ENCODE measurements around the gene CDK6. TPM values are rescaled to one million over a fixed set of nuclear protein-coding genes. Genes with fewer than 3 reads are reported as not detected.
"Not testable (repeated sequence)": the region's sequence is repeated elsewhere in the genome, so short reads cannot be mapped to it uniquely, and the experiment has no call there.

Gene CDK6
- total and polyA plus RNA-seq, 2 donors, result 6.5 to 42.0 TPM

GRCh38 chr7:92766461-92767003 lies 69.8 kb downstream of the CDK6 start:
- WGBS, result 41% methylated on average over 3 of the region's 3 CpGs
- DNase-seq (ENCODE audit: low read depth in 6 of 9, low spot score in 9 of 9), result no peak
- H3K4me1 ChIP-seq (ENCODE audit: control insufficient read depth in 2 of 2, insufficient read depth in 2 of 2, low read length in 2 of 2), result peaks cover 6 to 19% of the 10 kb centered on the region in 2 donors
- H3K9me3 ChIP-seq (ENCODE audit: control insufficient read depth in 2 of 2, insufficient read depth in 1 of 2, low read length in 1 of 2), result no peaks in the 10 kb centered on the region
- H3K4me3 ChIP-seq (ENCODE audit: low read length in 2 of 2), result no peak overlapping the region
- H3K27ac ChIP-seq (ENCODE audit: low read depth in 1 of 2, low read length in 1 of 2), result no peak overlapping the region
- no peaks in the 10 kb centered on the region for H3K27me3 ChIP-seq (ENCODE audit: control insufficient read depth in 2 of 2, insufficient read depth in 1 of 2, low read length in 1 of 2)
- peaks cover 3 to 38% of the 10 kb centered on the region in 2 donors for H3K36me3 ChIP-seq (ENCODE audit: control insufficient read depth in 2 of 2, insufficient read depth in 2 of 2, low read length in 1 of 2)

- no peaks in the 10 kb centered on the region for H3K9me3 ChIP-seq (ENCODE audit: control insufficient read depth in 2 of 2, insufficient read depth in 1 of 2, low read length in 1 of 2)
- no peak for DNase-seq (ENCODE audit: low read depth in 6 of 9, low spot score in 9 of 9)
- no peaks in the 10 kb centered on the region for H3K27me3 ChIP-seq (ENCODE audit: control insufficient read depth in 2 of 2, insufficient read depth in 1 of 2, low read length in 1 of 2)
- H3K27ac ChIP-seq (ENCODE audit: low read depth in 1 of 2, low read length in 1 of 2), result no peak overlapping the region
- 94% methylated on average over 3 of the region's 3 CpGs for WGBS
- peaks cover 6 to 19% of the 10 kb centered on the region in 2 donors for H3K4me1 ChIP-seq (ENCODE audit: control insufficient read depth in 2 of 2, insufficient read depth in 2 of 2, low read length in 2 of 2)
- no peak overlapping the region for H3K4me3 ChIP-seq (ENCODE audit: low read length in 2 of 2)
- peaks cover 3 to 37% of the 10 kb centered on the region in 2 donors for H3K36me3 ChIP-seq (ENCODE audit: control insufficient read depth in 2 of 2, insufficient read depth in 2 of 2, low read length in 1 of 2)
These were observed 70.6 kb downstream of the CDK6 start for GRCh38 chr7:92765725-92766124.

GRCh38 chr7:92763636-92764423 lies 72.5 kb downstream of the CDK6 start:
- 91% methylated on average over 4 of the region's 4 CpGs for WGBS
- H3K27ac ChIP-seq (ENCODE audit: low read depth in 1 of 2, low read length in 1 of 2), result no peak overlapping the region
- H3K9me3 ChIP-seq (ENCODE audit: control insufficient read depth in 2 of 2, insufficient read depth in 1 of 2, low read length in 1 of 2), result no peaks in the 10 kb centered on the region
- DNase-seq (ENCODE audit: low read depth in 6 of 9, low spot score in 9 of 9), result no peak
- no peak overlapping the region for H3K4me3 ChIP-seq (ENCODE audit: low read length in 2 of 2)
- no peaks in the 10 kb centered on the region for H3K27me3 ChIP-seq (ENCODE audit: control insufficient read depth in 2 of 2, insufficient read depth in 1 of 2, low read length in 1 of 2)
- H3K36me3 ChIP-seq (ENCODE audit: control insufficient read depth in 2 of 2, insufficient read depth in 2 of 2, low read length in 1 of 2), result peaks cover 2 to 32% of the 10 kb centered on the region in 2 donors
- H3K4me1 ChIP-seq (ENCODE audit: control insufficient read depth in 2 of 2, insufficient read depth in 2 of 2, low read length in 2 of 2), result peaks cover 6 to 24% of the 10 kb centered on the region in 2 donors

- H3K27me3 ChIP-seq (ENCODE audit: control insufficient read depth in 2 of 2, insufficient read depth in 1 of 2, low read length in 1 of 2), result no peaks in the 10 kb centered on the region
- no peak overlapping the region for H3K27ac ChIP-seq (ENCODE audit: low read depth in 1 of 2, low read length in 1 of 2)
- no peaks in the 10 kb centered on the region for H3K9me3 ChIP-seq (ENCODE audit: control insufficient read depth in 2 of 2, insufficient read depth in 1 of 2, low read length in 1 of 2)
- H3K4me1 ChIP-seq (ENCODE audit: control insufficient read depth in 2 of 2, insufficient read depth in 2 of 2, low read length in 2 of 2), result peaks cover 0 to 18% of the 10 kb centered on the region in 2 donors
- over 99% methylated on average over 3 of the region's 3 CpGs for WGBS
- no peak overlapping the region for H3K4me3 ChIP-seq (ENCODE audit: low read length in 2 of 2)
- DNase-seq (ENCODE audit: low read depth in 6 of 9, low spot score in 9 of 9), result no peak
- peaks cover 0 to 32% of the 10 kb centered on the region in 2 donors for H3K36me3 ChIP-seq (ENCODE audit: control insufficient read depth in 2 of 2, insufficient read depth in 2 of 2, low read length in 1 of 2)
These were observed 73.5 kb downstream of the CDK6 start for GRCh38 chr7:92762851-92763250.

- Histone ChIP-seq H3K9me3 (ENCODE audit: control insufficient read depth in 2 of 2, insufficient read depth in 1 of 2, low read length in 1 of 2) (no peaks in the 10 kb centered on the region), H3K27me3 (ENCODE audit: control insufficient read depth in 2 of 2, insufficient read depth in 1 of 2, low read length in 1 of 2) (no peaks in the 10 kb centered on the region), H3K4me1 (ENCODE audit: control insufficient read depth in 2 of 2, insufficient read depth in 2 of 2, low read length in 2 of 2) (peaks cover 0 to 15% of the 10 kb centered on the region in 2 donors), H3K4me3 (ENCODE audit: low read length in 2 of 2) (no peak overlapping the region), H3K36me3 (ENCODE audit: control insufficient read depth in 2 of 2, insufficient read depth in 2 of 2, low read length in 1 of 2) (peaks cover 0 to 34% of the 10 kb centered on the region in 2 donors), H3K27ac (ENCODE audit: low read depth in 1 of 2, low read length in 1 of 2) (no peak overlapping the region)
- DNase-seq (ENCODE audit: low read depth in 6 of 9, low spot score in 9 of 9), result no peak
These were observed 74.8 kb downstream of the CDK6 start for GRCh38 chr7:92761391-92762097.

- no peak for DNase-seq (ENCODE audit: low read depth in 6 of 9, low spot score in 9 of 9)
- Histone ChIP-seq H3K4me1 (ENCODE audit: control insufficient read depth in 2 of 2, insufficient read depth in 2 of 2, low read length in 2 of 2) (peaks cover 16 to 27% of the 10 kb centered on the region in 2 donors), H3K4me3 (ENCODE audit: low read length in 2 of 2) (no peak overlapping the region), H3K36me3 (ENCODE audit: control insufficient read depth in 2 of 2, insufficient read depth in 2 of 2, low read length in 1 of 2) (peaks cover 0 to 18% of the 10 kb centered on the region in 2 donors), H3K9me3 (ENCODE audit: control insufficient read depth in 2 of 2, insufficient read depth in 1 of 2, low read length in 1 of 2) (no peaks in the 10 kb centered on the region), H3K27me3 (ENCODE audit: control insufficient read depth in 2 of 2, insufficient read depth in 1 of 2, low read length in 1 of 2) (no peaks in the 10 kb centered on the region), H3K27ac (ENCODE audit: low read depth in 1 of 2, low read length in 1 of 2) (no peak overlapping the region)
- 74% methylated on average over 2 of the region's 2 CpGs for WGBS
These were observed 77.5 kb downstream of the CDK6 start for GRCh38 chr7:92758796-92759431.

- peaks cover 18 to 28% of the 10 kb centered on the region in 2 donors for H3K4me1 ChIP-seq (ENCODE audit: control insufficient read depth in 2 of 2, insufficient read depth in 2 of 2, low read length in 2 of 2)
- not testable (repeated sequence) for H3K27me3 ChIP-seq (ENCODE audit: control insufficient read depth in 2 of 2, insufficient read depth in 1 of 2, low read length in 1 of 2)
- WGBS, result 78% methylated on average over 3 of the region's 3 CpGs
These were observed 79.0 kb downstream of the CDK6 start for GRCh38 chr7:92757311-92757910.

GRCh38 chr7:92755680-92756079 lies 80.7 kb downstream of the CDK6 start:
- Histone ChIP-seq H3K9me3 (ENCODE audit: control insufficient read depth in 2 of 2, insufficient read depth in 1 of 2, low read length in 1 of 2) (no peaks in the 10 kb centered on the region), H3K27ac (ENCODE audit: low read depth in 1 of 2, low read length in 1 of 2) (peak overlapping the region in 1 of 2 donors; percentile 82), H3K4me3 (ENCODE audit: low read length in 2 of 2) (no peak overlapping the region), H3K36me3 (ENCODE audit: control insufficient read depth in 2 of 2, insufficient read depth in 2 of 2, low read length in 1 of 2) (peaks cover 0 to 19% of the 10 kb centered on the region in 2 donors), H3K27me3 (ENCODE audit: control insufficient read depth in 2 of 2, insufficient read depth in 1 of 2, low read length in 1 of 2) (no peaks in the 10 kb centered on the region), H3K4me1 (ENCODE audit: control insufficient read depth in 2 of 2, insufficient read depth in 2 of 2, low read length in 2 of 2) (peaks cover 18 to 28% of the 10 kb centered on the region in 2 donors)
- DNase-seq (ENCODE audit: low read depth in 6 of 9, low spot score in 9 of 9), result no peak
- 43% methylated on average over 4 of the region's 4 CpGs for WGBS

More at GRCh38 chr7:92757311-92757910, 79.0 kb downstream of the CDK6 start:
- not testable (repeated sequence) for H3K4me3 ChIP-seq (ENCODE audit: low read length in 2 of 2); DNase-seq (ENCODE audit: low read depth in 6 of 9, low spot score in 9 of 9); H3K9me3 ChIP-seq (ENCODE audit: control insufficient read depth in 2 of 2, insufficient read depth in 1 of 2, low read length in 1 of 2); H3K27ac ChIP-seq (ENCODE audit: low read depth in 1 of 2, low read length in 1 of 2)
- H3K36me3 ChIP-seq (ENCODE audit: control insufficient read depth in 2 of 2, insufficient read depth in 2 of 2, low read length in 1 of 2), result peaks cover 0 to 21% of the 10 kb centered on the region in 2 donors
